Breast epithelium (tissue), 3 donors: Measurements from ENCODE around the gene NCKAP1.

Experiments
- CTCF ChIP-seq, 3 donors: fragments of 450-650 bp; IDR thresholded peaks; one replicate each; pipeline ENCODE4 v1.5.1; 2016 to 2017; ENCODE audit warnings: antibody characterized with exemption in 3 of 3, mild to moderate bottlenecking in 3 of 3, moderate library complexity in 3 of 3
- POLR2AphosphoS5 ChIP-seq, 3 donors: sonication (generic); formaldehyde crosslinking; IDR thresholded peaks; one replicate each; pipeline ENCODE4 v1.6.1; 2017; ENCODE audit warnings: antibody characterized with exemption in 3 of 3

GRCh38 chr2:182943339-182943738, 94.9 kb downstream of the NCKAP1 start:
- TF ChIP-seq CTCF (IDR thresholded peaks at IDR 0.05) (no peak), POLR2AphosphoS5 (IDR thresholded peaks at IDR 0.05) (no peak)
